Measurements from ENCODE around the gene TRPC4AP. TPM values are rescaled to one million over a fixed set of nuclear protein-coding genes. Genes with fewer than 3 reads are reported as not detected.

The TRPC4AP gene
- total RNA-seq, 1 donor from 2014 or later: 30.7 TPM

DNA sequence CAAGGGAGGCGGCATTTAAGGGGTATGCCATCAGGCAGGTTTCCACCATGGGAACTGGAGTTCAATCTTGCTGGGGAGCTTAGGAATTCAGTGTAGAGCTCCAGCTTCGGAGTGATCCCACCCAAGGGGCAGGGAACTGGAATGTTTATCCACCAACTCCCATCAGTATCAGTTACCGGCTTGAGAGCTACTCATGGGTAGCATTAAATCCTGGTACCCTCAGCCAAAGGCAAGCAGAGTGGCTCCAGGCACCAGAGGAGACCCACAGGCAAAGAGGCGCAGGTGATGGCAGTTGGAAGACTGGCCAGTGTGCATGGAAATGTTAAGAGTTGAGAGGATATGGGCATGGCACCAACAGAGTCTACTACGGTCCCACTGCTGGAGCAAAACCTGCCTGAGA, 40.4 kb upstream of the TRPC4AP start:
- Histone ChIP-seq H3K9me3 (replicated peaks) (no peaks in the 10 kb centered on the region), H3K27ac (replicated peaks) (peak overlapping the region; percentile 32), H3K4me1 (peaks cover 43% of the 10 kb centered on the region), H3K4me3 (no peak overlapping the region), H3K36me3 (peaks cover 66% of the 10 kb centered on the region), H3K27me3 (ENCODE audit: low read depth) (no peaks in the 10 kb centered on the region)
- TF ChIP-seq, protein P1, sequence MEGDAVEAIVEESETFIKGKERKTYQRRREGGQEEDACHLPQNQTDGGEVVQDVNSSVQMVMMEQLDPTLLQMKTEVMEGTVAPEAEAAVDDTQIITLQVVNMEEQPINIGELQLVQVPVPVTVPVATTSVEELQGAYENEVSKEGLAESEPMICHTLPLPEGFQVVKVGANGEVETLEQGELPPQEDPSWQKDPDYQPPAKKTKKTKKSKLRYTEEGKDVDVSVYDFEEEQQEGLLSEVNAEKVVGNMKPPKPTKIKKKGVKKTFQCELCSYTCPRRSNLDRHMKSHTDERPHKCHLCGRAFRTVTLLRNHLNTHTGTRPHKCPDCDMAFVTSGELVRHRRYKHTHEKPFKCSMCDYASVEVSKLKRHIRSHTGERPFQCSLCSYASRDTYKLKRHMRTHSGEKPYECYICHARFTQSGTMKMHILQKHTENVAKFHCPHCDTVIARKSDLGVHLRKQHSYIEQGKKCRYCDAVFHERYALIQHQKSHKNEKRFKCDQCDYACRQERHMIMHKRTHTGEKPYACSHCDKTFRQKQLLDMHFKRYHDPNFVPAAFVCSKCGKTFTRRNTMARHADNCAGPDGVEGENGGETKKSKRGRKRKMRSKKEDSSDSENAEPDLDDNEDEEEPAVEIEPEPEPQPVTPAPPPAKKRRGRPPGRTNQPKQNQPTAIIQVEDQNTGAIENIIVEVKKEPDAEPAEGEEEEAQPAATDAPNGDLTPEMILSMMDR (IDR thresholded peaks at IDR 0.05; ENCODE audit: borderline replicate concordance): no peak
- DNase-seq: no peak
- intact Hi-C loops (cut with micrococcal nuclease): no loop called here

DNA sequence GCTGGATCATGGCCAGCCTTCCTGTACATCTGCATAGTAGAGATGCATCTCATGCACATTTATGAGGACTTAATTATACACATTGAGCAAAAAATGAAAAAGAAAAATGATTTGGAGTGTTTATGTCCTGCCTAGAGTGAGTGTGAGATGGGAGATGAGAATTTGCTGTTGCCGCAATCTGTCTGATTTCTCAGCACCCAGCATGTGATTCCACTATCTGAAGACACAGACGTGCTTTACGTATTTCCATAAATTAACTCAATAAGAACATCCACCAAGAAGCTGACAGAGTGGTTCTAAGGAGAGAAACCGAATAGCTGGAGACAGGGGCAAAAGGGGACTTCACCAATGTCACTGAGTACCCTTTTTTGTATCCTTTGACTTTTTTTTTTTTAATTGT, 39.3 kb upstream of the TRPC4AP start:
- DNase-seq: no peak
- intact Hi-C loops (cut with micrococcal nuclease): no loop called here
- Histone ChIP-seq H3K4me3 (no peak overlapping the region), H3K27ac (replicated peaks) (no peak overlapping the region), H3K27me3 (ENCODE audit: low read depth) (no peaks in the 10 kb centered on the region), H3K9me3 (replicated peaks) (no peaks in the 10 kb centered on the region), H3K36me3 (peaks cover 64% of the 10 kb centered on the region), H3K4me1 (peaks cover 32% of the 10 kb centered on the region)
- TF ChIP-seq, protein P1 (IDR thresholded peaks at IDR 0.05; ENCODE audit: borderline replicate concordance): no peak

DNA sequence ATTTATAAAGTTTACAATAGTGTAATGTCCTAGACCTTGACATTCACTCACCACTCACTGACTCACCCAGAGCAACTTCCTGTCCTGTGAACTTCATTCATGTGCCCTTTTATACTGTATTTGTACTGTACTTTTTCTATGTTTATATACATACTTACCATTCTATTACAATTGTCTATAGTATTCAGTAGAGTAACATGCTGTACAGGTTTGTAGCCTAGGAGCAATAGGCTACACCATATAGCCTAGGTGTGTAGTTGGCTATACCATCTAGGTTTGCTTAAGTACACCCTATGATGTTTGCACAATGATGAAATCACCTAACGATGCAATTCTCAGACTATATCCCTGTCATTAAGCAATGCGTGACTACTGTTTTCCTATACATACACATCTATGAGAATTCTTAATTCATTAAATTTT, 37.1 kb upstream of the TRPC4AP start:
- H3K4me3 ChIP-seq: no peak overlapping the region
- peaks cover 9% of the 10 kb centered on the region for H3K4me1 ChIP-seq
- DNase-seq: no peak
- H3K9me3 ChIP-seq (replicated peaks): no peaks in the 10 kb centered on the region
- no peaks in the 10 kb centered on the region for H3K27me3 ChIP-seq (ENCODE audit: low read depth)
- TF ChIP-seq, protein P1 (IDR thresholded peaks at IDR 0.05; ENCODE audit: borderline replicate concordance): no peak
- intact Hi-C loops (cut with micrococcal nuclease): no loop called here
- H3K27ac ChIP-seq (replicated peaks): no peak overlapping the region
- H3K36me3 ChIP-seq: peaks cover 76% of the 10 kb centered on the region

DNA sequence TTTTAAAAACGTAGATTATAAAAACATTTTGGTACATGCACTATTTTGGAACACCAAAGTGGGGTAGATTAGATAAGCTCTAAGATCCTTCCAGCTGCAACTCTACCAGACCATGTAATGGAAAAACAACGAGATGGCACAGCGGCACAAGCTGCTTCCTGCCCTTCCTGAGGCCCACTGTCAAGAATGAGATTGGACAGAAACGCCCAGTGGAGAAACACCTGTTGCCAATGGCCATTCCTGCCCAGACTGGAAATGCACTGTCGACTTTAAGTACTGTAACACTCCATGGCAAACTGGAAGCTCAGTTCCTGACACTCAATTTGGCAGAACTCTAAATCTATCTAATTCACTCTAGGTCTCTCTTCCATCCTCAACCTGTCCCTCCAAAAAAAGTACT, 33.1 kb upstream of the TRPC4AP start:
- no peak for DNase-seq
- Histone ChIP-seq H3K4me3 (no peak overlapping the region), H3K4me1 (peaks cover 11% of the 10 kb centered on the region), H3K36me3 (peaks cover 90% of the 10 kb centered on the region), H3K27ac (replicated peaks) (no peak overlapping the region), H3K27me3 (ENCODE audit: low read depth) (no peaks in the 10 kb centered on the region), H3K9me3 (replicated peaks) (no peaks in the 10 kb centered on the region)
- intact Hi-C loops (cut with micrococcal nuclease): no loop called here
- TF ChIP-seq, protein P1 (IDR thresholded peaks at IDR 0.05; ENCODE audit: borderline replicate concordance): no peak

DNA sequence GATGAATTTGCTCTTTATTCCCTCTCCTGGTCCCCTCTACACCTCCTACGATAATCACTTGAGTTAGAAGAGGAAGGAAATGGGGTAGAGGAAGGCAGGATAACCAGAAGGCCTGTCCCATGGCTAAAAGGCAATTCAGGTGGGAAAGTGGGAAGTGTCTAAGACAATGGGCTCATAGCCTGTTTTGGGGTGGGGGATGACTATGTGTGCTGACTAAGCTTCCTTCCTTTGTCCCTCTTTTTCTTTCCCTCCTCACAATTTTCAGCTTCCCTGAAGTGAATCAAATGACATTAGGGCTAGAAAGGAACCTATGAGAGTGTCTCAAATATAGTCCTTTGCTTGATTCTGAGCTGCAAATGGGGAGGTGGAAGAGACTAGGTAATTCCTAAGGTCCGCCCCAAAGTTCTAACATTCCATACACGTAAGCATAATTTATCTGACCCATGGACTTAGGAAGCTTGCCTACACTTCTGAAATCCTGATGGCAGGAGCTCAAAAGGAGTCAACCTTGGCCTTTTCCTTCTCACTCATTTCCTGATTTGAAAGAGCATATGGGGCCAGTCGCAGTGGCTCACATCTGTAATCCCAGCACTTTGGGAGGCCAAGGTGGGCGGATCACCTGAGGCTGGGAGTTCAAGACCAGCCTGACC, 30.3 kb upstream of the TRPC4AP start:
- DNase-seq: no peak
- Histone ChIP-seq H3K27me3 (ENCODE audit: low read depth) (no peaks in the 10 kb centered on the region), H3K4me1 (peaks cover 20% of the 10 kb centered on the region), H3K9me3 (replicated peaks) (no peaks in the 10 kb centered on the region), H3K27ac (replicated peaks) (no peak overlapping the region), H3K4me3 (no peak overlapping the region), H3K36me3 (peaks cover 89% of the 10 kb centered on the region)
- TF ChIP-seq, protein P1 (IDR thresholded peaks at IDR 0.05; ENCODE audit: borderline replicate concordance): no peak
- intact Hi-C loops (cut with micrococcal nuclease): no loop called here
